Measurements from ENCODE around the gene PLAA. TPM values are rescaled to one million over a fixed set of nuclear protein-coding genes. Genes with fewer than 3 reads are reported as not detected.

PLAA gene
- total and polyA plus RNA-seq, 8 donors: 0.58 to 71.0 (median 10.4) TPM

GRCh38 chr9:26893030-26893676, 53.9 kb downstream of the PLAA start:
- intact Hi-C loops (cut with DNase I; ENCODE audit: low total_unique reads): no loop called here
- Histone ChIP-seq H3K27me3 (no peaks in the 10 kb centered on the region), H3K9me3 (peaks cover 0 to 7% (median 0%) of the 10 kb centered on the region in 4 donors), H3K36me3 (no peaks in the 10 kb centered on the region), H3K4me1 (peaks cover 8 to 43% (median 32%) of the 10 kb centered on the region in 4 donors), H3K4me3 (peak overlapping the region; percentile 66 to 96 (median 80)), H3K27ac (peak overlapping the region in 4 of 5 donors; percentile 92 to 99 (median 94))
- TF ChIP-seq POLR2A (IDR thresholded peaks at IDR 0.05) (no peak), CTCF (IDR thresholded peaks at IDR 0.05) (no peak), POLR2AphosphoS5 (IDR thresholded peaks at IDR 0.05) (no peak), EP300 (IDR thresholded peaks at IDR 0.05) (no peak)
- no peak for DNase-seq
- 21 to 33% (median 24%) methylated on average over 7 of the region's 7 CpGs for WGBS, 5 donors

GRCh38 chr9:26892251-26893029, 54.6 kb downstream of the PLAA start, which contains the start of gene CAAP1:
TSS of gene CAAP1 (minus strand) at chr9:26892802. CDS start at chr9:26892715, 87 bp downstream.
- WGBS, 5 donors: 0 to 1% (median 0%) methylated on average over 30 to 70 of the region's 70 CpGs
- DNase-seq: peak; percentile 94 to 98
- Histone ChIP-seq H3K4me1 (peaks cover 8 to 45% (median 33%) of the 10 kb centered on the region in 4 donors), H3K27me3 (no peaks in the 10 kb centered on the region), H3K36me3 (no peaks in the 10 kb centered on the region), H3K9me3 (peaks cover 0 to 7% (median 0%) of the 10 kb centered on the region in 4 donors), H3K27ac (peak within 1 kb of the TSS; percentile 92 to 99 (median 97)), H3K4me3 (peak within 1 kb of the TSS; percentile 66 to 96 (median 80))
- TF ChIP-seq POLR2AphosphoS5 (IDR thresholded peaks at IDR 0.05): peak; percentile 93 to 96 (median 94)
- peak in 4 of 7 experiments; percentile 6 to 27 (median 14) for TF ChIP-seq CTCF (IDR thresholded peaks at IDR 0.05)
- peak in 2 of 4 donors; percentile 46 to 77 for TF ChIP-seq POLR2A (IDR thresholded peaks at IDR 0.05)
- TF ChIP-seq EP300 (IDR thresholded peaks at IDR 0.05): no peak
- intact Hi-C loops (cut with DNase I; ENCODE audit: low total_unique reads): no loop called here

GRCh38 chr9:26891726-26892125, 55.3 kb downstream of the PLAA start:
- Histone ChIP-seq H3K27me3 (no peaks in the 10 kb centered on the region), H3K4me3 (peak overlapping the region; percentile 66 to 96 (median 80)), H3K27ac (peak overlapping the region; percentile 92 to 99 (median 97)), H3K9me3 (peaks cover 0 to 7% (median 0%) of the 10 kb centered on the region in 4 donors), H3K4me1 (peaks cover 8 to 45% (median 33%) of the 10 kb centered on the region in 4 donors), H3K36me3 (peaks cover 0 to 5% (median 4%) of the 10 kb centered on the region in 4 donors)
- peak in 1 of 2 donors; percentile 26 for DNase-seq
- TF ChIP-seq CTCF (IDR thresholded peaks at IDR 0.05) (no peak), POLR2A (IDR thresholded peaks at IDR 0.05) (no peak), POLR2AphosphoS5 (IDR thresholded peaks at IDR 0.05) (no peak), EP300 (IDR thresholded peaks at IDR 0.05) (no peak)
- intact Hi-C loops (cut with DNase I; ENCODE audit: low total_unique reads): no loop called here
- 0 to 1% (median 1%) methylated on average over 14 of the region's 14 CpGs for WGBS, 5 donors

GRCh38 chr9:26888271-26888670, 58.8 kb downstream of the PLAA start:
- Histone ChIP-seq H3K4me3 (no peak overlapping the region), H3K4me1 (peaks cover 8 to 42% (median 31%) of the 10 kb centered on the region in 4 donors), H3K36me3 (peaks cover 0 to 24% (median 19%) of the 10 kb centered on the region in 4 donors), H3K27ac (no peak overlapping the region), H3K9me3 (no peaks in the 10 kb centered on the region), H3K27me3 (no peaks in the 10 kb centered on the region)
- 68 to 93% (median 83%) methylated on average over 1 of the region's 1 CpG for WGBS, 5 donors
- intact Hi-C loops (cut with DNase I; ENCODE audit: low total_unique reads): no loop called here
- TF ChIP-seq CTCF (IDR thresholded peaks at IDR 0.05) (no peak), POLR2AphosphoS5 (IDR thresholded peaks at IDR 0.05) (no peak), EP300 (IDR thresholded peaks at IDR 0.05) (no peak), POLR2A (IDR thresholded peaks at IDR 0.05) (no peak)
- DNase-seq: no peak
